Suprapubic skin (tissue), 4 donors: Measurements from ENCODE around the gene FRYL. TPM values are rescaled to one million over a fixed set of nuclear protein-coding genes. Genes with fewer than 3 reads are reported as not detected.

Experiments used
- DNase-seq, 2 donors: peaks; one replicate each; pipeline ENCODE4 v3.0.0-alpha.2; 2019; ENCODE audit warnings: low spot score in 2 of 2
- H3K27ac ChIP-seq: fragments of 200-600 bp; sonication (generic); one replicate; pipeline ENCODE4 v1.5.1; 2019
- H3K27me3 ChIP-seq: fragments of 200-600 bp; sonication (generic); one replicate; pipeline ENCODE4 v1.5.1; 2019
- H3K36me3 ChIP-seq: fragments of 200-600 bp; sonication (generic); one replicate; pipeline ENCODE4 v1.5.1; 2019
- H3K4me1 ChIP-seq: fragments of 200-600 bp; sonication (generic); one replicate; pipeline ENCODE4 v1.5.1; 2019
- H3K4me3 ChIP-seq: fragments of 200-600 bp; sonication (generic); one replicate; pipeline ENCODE4 v1.5.1; 2019; ENCODE audit warnings: mild to moderate bottlenecking
- H3K9me3 ChIP-seq: fragments of 200-600 bp; sonication (generic); one replicate; pipeline ENCODE4 v1.5.1; 2019
- EP300 ChIP-seq: sonication (generic); formaldehyde crosslinking; IDR thresholded peaks from one replicate; pipeline ENCODE4 v1.6.1; 2017; ENCODE audit warnings: antibody characterized with exemption
- POLR2A ChIP-seq, 2 donors: fragments of 450-650 bp; IDR thresholded peaks; one replicate each; pipeline ENCODE4 v1.6.1; 2017; ENCODE audit warnings: antibody characterized with exemption in 2 of 2, mild to moderate bottlenecking in 2 of 2, moderate library complexity in 2 of 2
- POLR2AphosphoS5 ChIP-seq, 3 donors: sonication (generic); formaldehyde crosslinking; IDR thresholded peaks; one replicate each; pipeline ENCODE4 v1.6.1; 2017; ENCODE audit warnings: antibody characterized with exemption in 3 of 3
- WGBS: methylation state at CpG from one replicate; pipeline ENCODE4 v1.1.5; 2018; 5-methylcytosine and 5-hydroxymethylcytosine counted together
- total RNA-seq, 4 donors: library from RNA; depleted of rRNA; stranded (reverse); fragments of >200 nt; gene quantifications; one replicate each; pipeline ENCODE4 v1.1.0, GENCODE V29; 2016
- TF ChIP-seq, protein P1 (sequence below), 2 donors: fragments of 200-600 bp in 1 of 2; fragments of 450-650 bp in 1 of 2; sonication (generic) in 1 of 2; IDR thresholded peaks; one replicate each; pipeline ENCODE4 v1.5.1; 2016 to 2019; ENCODE audit warnings: antibody characterized with exemption in 2 of 2, mild to moderate bottlenecking in 1 of 2, moderate library complexity in 1 of 2

FRYL gene
- total RNA-seq, 4 donors from 2014 or later, result 48.4 to 168 (median 73.5) TPM

DNA sequence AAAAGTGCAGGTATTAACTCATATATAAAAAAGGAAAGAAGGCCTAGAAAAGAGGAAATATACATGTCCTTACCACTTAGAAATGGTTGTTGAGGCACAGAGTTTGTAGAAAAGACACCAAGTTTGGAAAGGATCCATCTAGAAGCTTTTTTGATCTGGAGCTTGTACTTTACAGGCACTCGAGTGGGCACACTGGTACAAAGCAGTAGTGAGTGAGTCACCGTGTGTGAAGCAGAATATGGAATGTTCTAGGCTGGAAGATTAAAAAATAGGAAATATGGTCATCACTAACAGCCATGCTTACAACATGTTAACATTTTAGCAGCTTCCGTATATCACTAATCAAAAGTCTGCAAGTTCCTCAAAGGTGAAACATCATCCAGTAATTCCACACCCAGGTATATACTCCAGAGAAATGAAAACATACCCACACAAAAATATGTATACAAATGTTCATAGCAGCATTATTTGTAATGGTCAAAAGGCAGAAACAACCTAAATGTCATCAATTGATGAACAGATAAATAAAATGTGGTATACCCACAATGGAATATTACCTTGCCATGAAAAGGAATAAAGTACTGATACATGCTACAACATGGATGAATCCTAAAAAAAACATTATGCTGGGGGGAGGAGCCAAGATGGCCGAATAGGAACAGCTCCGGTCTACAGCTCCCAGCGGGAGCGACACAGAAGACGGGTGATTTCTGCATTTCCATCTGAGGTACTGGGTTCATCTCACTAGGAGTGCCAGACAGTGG lies 69.5 kb downstream of the FRYL start:
- TF ChIP-seq POLR2AphosphoS5 (IDR thresholded peaks at IDR 0.05), result no peak
- TF ChIP-seq POLR2A (IDR thresholded peaks at IDR 0.05), result no peak
- TF ChIP-seq EP300, result no peak
- TF ChIP-seq, protein P1, sequence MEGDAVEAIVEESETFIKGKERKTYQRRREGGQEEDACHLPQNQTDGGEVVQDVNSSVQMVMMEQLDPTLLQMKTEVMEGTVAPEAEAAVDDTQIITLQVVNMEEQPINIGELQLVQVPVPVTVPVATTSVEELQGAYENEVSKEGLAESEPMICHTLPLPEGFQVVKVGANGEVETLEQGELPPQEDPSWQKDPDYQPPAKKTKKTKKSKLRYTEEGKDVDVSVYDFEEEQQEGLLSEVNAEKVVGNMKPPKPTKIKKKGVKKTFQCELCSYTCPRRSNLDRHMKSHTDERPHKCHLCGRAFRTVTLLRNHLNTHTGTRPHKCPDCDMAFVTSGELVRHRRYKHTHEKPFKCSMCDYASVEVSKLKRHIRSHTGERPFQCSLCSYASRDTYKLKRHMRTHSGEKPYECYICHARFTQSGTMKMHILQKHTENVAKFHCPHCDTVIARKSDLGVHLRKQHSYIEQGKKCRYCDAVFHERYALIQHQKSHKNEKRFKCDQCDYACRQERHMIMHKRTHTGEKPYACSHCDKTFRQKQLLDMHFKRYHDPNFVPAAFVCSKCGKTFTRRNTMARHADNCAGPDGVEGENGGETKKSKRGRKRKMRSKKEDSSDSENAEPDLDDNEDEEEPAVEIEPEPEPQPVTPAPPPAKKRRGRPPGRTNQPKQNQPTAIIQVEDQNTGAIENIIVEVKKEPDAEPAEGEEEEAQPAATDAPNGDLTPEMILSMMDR (IDR thresholded peaks at IDR 0.05), result no peak
- no peak for DNase-seq
- Histone ChIP-seq H3K4me3 (no peak overlapping the region), H3K36me3 (peaks cover 22% of the 10 kb centered on the region), H3K27me3 (no peaks in the 10 kb centered on the region), H3K9me3 (no peaks in the 10 kb centered on the region), H3K4me1 (no peaks in the 10 kb centered on the region), H3K27ac (no peak overlapping the region)
- WGBS, result 93% methylated on average over 8 of the region's 8 CpGs

DNA sequence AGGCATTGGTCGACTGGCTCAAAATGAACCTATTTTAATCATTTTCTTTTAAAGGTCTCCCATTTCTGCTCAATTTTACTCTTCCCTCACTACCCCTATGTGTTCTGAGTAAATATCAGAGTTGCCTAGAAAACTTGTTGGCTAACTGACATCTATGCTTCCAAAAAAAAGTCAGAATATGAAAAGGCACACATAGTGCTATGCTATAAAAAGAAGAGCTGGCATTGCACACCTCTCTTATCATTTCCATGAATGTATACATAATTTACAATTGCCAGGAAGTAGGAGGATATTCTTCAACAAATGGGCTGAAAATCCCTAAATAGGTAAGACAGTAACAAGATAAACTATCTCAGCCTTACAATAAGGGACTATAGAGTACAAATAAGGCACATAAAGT lies 70.2 kb downstream of the FRYL start:
- H3K4me3 ChIP-seq, result no peak overlapping the region
- no peaks in the 10 kb centered on the region for H3K4me1 ChIP-seq
- 83% methylated on average over 1 of the region's 1 CpG for WGBS
- H3K27ac ChIP-seq, result no peak overlapping the region
- no peaks in the 10 kb centered on the region for H3K9me3 ChIP-seq
- TF ChIP-seq EP300, result no peak
- no peak for DNase-seq
- H3K27me3 ChIP-seq, result no peaks in the 10 kb centered on the region
- peaks cover 22% of the 10 kb centered on the region for H3K36me3 ChIP-seq

GRCh38 chr4:48708610-48709009 lies 71.5 kb downstream of the FRYL start:
- H3K4me3 ChIP-seq, result no peak overlapping the region
- TF ChIP-seq POLR2A (IDR thresholded peaks at IDR 0.05) (no peak), POLR2AphosphoS5 (IDR thresholded peaks at IDR 0.05) (no peak), EP300 (no peak)
- TF ChIP-seq, protein P1 (IDR thresholded peaks at IDR 0.05), result no peak
- H3K27me3 ChIP-seq, result no peaks in the 10 kb centered on the region
- no peak for DNase-seq
- no peaks in the 10 kb centered on the region for H3K4me1 ChIP-seq
- no peaks in the 10 kb centered on the region for H3K9me3 ChIP-seq
- WGBS, result over 99% methylated on average over 7 of the region's 7 CpGs
- H3K36me3 ChIP-seq, result peaks cover 22% of the 10 kb centered on the region
- no peak overlapping the region for H3K27ac ChIP-seq

DNA sequence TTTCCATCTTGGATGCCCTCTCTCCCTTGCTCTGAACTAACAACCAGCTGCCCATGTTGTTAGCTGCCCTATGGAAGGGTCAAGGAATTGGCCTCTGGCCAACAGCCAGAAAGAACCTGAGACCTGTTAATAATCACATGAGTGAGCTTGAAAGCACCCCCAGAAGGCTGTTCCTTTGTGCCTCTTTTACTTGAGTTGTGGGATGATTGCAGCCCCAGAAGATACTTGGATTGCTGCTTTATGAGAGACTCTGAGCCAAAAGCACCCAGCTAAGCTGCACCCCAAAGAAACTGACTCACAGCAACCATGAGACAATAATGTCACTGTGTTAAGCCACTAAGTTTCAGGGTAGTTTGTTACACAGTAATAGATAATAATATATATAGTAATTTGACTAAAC lies 73.3 kb downstream of the FRYL start:
- H3K36me3 ChIP-seq, result peaks cover 22% of the 10 kb centered on the region
- DNase-seq, result no peak
- no peaks in the 10 kb centered on the region for H3K9me3 ChIP-seq
- H3K27ac ChIP-seq, result no peak overlapping the region
- H3K4me3 ChIP-seq, result no peak overlapping the region
- no peaks in the 10 kb centered on the region for H3K27me3 ChIP-seq
- no peaks in the 10 kb centered on the region for H3K4me1 ChIP-seq
- TF ChIP-seq POLR2AphosphoS5 (IDR thresholded peaks at IDR 0.05) (no peak), POLR2A (IDR thresholded peaks at IDR 0.05) (no peak), EP300 (no peak)
- TF ChIP-seq, protein P1 (IDR thresholded peaks at IDR 0.05), result no peak

- Histone ChIP-seq H3K36me3 (peaks cover 22% of the 10 kb centered on the region), H3K4me1 (no peaks in the 10 kb centered on the region), H3K4me3 (no peak overlapping the region), H3K9me3 (no peaks in the 10 kb centered on the region), H3K27me3 (no peaks in the 10 kb centered on the region), H3K27ac (no peak overlapping the region)
- no peak for DNase-seq
- WGBS, result 88% methylated on average over 3 of the region's 3 CpGs
- TF ChIP-seq EP300 (no peak), POLR2AphosphoS5 (IDR thresholded peaks at IDR 0.05) (no peak), POLR2A (IDR thresholded peaks at IDR 0.05) (no peak)
- TF ChIP-seq, protein P1 (IDR thresholded peaks at IDR 0.05), result no peak
Observed at GRCh38 chr4:48705609-48706008, 74.5 kb downstream of the FRYL start.
